ENCODE measurements around the gene SH3D21.
A peak's percentile ranks its signal among the peaks of the same experiment; 100 is the strongest.

Gene SH3D21

DNA sequence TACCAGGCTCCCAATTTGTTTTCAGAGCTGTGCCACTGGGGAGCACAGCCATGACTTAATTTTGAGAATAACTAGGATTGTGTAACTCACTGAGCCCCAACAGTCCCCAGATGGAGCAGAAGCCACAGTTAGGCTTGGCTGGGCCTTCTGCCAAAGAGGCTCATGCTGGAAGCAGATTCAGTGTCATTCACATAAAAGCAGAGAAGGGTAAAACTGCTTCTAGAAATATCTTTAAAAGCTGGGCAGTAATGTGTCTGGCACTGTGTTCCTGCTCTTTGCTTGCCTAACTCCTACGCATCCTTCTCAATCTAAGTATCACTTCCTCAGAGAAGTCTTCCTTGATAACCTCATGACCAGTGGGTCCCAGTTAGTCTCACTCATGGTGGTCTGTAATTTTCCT, 59.2 kb downstream of the SH3D21 start:
- no peak for DNase-seq

DNA sequence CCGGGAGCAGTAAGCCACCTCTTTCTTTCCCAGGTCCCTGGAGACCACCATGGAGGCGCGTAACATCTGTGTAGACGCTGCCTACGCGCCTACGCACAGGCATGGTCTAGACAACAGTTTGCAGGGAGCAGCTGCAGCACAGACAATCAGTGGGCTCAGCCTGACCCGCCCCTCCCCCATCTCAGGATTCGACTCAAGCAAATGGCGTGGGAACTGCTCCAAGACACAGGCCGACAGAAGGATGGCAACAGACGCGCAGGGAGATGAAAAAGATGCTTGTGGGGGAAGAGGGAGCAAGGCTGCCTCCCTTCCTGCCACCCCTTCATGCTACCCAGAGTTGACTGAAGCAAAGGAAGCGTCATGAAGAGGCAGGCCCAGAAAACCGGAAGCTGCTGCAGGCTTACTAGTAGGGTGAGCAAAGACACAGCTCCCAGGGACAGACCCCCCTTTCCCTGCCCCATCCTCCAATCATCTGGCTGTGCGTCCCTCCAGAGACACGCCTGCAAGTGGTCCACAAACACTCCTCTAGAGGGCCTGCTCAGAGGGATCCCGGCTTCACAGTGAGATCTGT, 60.0 kb downstream of the SH3D21 start:
- DNase-seq = peak; percentile 69 to 73

DNA sequence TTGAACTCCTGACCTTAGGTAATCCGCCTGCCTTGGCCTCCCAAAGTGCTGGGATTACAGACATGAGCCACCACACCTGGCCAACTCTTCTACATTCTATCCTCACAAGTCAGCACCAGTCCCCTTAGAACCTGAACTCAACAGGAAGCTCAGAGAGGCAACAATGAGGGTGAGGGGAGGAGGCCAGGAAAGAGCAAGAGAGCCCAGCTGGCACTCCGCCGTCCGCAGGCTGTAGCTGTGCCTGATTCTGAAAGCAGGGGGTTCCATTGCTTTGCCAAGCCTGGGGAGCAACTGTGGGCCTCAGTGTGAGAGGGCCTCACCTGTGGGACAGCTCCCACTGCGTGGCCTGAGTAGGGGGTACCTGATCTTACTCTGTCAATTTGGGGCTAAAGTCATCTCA, 60.9 kb downstream of the SH3D21 start:
- peak; percentile 22 to 52 for DNase-seq

DNA sequence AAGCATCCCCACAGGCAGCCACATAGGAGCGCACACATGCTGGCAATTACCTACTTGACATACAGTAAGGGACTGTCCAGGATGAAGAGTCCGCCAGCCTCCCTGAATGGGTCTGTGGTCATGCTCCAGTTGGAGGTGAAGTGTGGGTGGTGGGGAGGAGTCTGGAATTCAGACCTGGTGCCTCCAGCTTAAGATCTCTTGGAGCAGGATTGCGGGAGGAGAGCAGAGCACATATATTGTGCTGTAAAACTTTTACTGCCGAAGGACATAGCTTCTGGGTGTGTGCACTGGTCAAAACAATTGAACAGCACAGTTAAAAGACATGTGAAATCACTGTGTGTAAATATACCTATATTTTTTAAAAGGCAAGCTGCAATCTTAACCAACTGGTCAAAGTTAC, 61.6 kb downstream of the SH3D21 start:
- no peak for DNase-seq

DNA sequence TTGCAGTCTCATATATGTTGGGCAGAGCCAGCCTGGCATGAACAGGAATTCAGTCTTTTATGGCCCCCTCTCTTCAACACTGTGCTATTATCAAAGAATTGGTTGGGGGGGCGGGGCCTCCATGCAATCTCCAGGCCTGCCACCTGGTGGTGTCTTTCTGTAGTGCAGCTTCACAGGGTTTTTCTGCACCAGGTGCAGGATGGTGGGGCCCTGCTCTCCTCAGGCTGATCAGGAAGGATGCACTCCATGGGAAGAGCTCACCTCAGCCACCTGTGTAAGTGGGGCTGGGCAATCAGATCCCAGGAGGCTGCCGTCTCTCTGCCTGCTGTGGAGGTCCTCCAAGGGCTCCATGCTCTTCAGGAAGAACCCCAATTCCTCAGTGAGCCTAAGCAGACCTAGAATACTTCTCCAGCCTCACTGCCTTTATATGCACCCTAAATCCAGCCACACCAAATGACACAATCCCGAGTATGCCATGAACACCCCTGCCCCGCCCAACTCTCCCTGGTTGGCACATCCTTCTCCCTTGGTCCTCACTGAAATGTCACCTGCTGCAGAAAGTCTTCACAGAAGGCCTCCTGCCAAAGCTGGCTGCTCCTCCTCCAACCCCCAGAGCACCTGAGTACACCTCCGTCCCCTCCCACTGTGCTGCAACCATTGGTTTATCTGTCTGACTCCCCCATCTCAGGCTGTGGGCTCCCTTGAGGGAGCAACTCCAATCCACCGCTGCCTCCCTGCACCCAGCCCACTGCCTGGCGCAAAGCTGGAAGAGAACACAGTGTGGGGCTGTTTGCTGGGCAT, 63.1 kb downstream of the SH3D21 start:
- peak; percentile 75 to 86 for DNase-seq

Data from CD4-positive, alpha-beta T cell treated with Interleukin-1 beta for 1 hour (primary cell).